HG03108 (cell line): ENCODE data around the gene PPFIA3.
"Not testable (repeated sequence)": the region's sequence is repeated elsewhere in the genome, so short reads cannot be mapped to it uniquely, and the experiment has no call there.

Experiments used
- ATAC-seq: cut with Tn5 transposase; IDR thresholded peaks from one replicate; pipeline ENCODE4 v1.9.1; 2021; ENCODE audit warnings: moderate library complexity; ENCODE audit not compliant: unreplicated experiment

PPFIA3 gene

DNA sequence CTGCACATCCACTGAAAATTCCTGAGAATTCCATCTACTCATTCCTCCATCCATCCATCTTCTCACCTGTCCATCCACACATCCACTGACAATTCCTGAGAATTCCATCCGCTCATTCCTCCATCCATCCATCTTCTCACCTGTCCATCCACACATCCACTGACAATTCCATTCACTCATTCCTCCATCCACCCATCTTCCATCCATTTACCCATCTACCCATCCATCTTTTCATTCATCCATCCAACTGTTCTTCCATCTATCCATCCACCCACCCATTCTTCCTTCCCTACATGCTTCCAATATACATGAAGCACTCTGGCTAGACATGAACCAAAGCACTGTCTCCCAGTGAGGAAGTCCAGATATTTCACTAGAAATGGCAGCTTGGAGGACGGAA, 53.9 kb downstream of the PPFIA3 start:
- no peak for ATAC-seq

DNA sequence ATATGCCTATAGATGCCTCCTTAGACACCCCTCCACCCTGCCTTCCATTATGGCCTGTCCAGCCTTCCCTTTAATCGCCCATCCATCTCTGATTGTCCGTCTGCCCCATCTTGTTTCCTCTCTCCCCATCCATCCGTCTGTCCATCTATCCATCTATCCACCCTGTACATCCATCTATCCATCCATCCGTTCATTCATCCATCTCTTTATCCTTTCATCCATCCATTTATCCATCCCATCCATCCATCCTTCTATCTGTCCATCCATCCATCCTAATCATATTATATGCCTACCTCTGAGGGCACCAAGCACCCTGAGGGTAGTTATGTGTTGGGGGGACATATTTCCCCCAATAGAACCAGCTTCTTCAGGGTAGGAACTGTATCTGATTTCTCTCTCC, 61.3 kb downstream of the PPFIA3 start:
- ATAC-seq: no peak

DNA sequence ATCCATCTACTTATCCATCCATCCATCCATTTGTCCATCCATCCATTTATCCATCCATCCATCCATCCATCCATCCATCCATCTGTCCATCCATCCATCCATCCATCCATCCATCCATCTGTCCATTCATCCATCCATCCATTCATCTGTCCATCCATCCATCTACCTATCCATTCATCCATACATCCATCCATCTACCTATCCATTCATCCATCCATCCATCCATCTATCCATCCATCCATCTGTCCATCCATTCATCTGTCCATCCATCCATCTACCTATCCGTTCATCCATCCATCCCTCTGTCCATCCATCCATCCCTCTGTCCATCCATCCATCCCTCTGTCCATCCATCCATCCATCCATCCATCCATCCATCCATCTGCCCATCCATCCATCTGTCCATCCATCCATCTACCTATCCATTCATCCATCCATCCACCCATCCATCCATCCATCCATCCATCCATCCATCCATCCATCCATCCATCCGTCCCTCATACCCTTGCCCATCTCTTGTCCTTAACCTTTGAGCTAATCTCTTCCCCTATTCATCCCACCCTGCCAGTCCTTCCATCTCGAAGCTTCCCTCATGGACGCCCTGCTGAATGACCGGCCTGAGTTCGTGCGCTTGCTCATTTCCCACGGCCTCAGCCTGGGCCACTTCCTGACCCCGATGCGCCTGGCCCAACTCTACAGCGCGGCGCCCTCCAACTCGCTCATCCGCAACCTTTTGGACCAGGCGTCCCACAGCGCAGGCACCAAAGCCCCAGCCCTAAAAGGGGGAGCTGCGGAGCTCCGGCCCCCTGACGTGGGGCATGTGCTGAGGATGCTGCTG, 62.9 kb downstream of the PPFIA3 start:
- not testable (repeated sequence) for ATAC-seq

DNA sequence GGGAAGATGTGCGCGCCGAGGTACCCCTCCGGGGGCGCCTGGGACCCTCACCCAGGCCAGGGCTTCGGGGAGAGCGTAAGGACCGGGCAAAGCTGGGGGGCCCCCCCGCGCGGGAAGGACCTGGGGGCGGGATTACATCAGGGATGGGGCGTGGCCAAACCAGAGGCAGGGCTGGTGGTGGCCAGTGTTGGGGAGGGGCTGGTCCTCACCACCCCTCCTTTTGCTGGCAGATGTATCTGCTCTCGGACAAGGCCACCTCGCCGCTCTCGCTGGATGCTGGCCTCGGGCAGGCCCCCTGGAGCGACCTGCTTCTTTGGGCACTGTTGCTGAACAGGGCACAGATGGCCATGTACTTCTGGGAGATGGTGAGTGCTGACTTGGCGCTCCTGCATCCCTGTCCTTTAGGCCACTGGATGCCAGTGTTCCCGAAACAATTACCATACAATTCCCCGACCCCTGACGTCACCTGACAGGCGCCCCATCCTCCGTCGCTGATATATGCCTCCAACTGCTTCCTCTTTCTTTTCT, 63.6 kb downstream of the PPFIA3 start:
- no peak for ATAC-seq

DNA sequence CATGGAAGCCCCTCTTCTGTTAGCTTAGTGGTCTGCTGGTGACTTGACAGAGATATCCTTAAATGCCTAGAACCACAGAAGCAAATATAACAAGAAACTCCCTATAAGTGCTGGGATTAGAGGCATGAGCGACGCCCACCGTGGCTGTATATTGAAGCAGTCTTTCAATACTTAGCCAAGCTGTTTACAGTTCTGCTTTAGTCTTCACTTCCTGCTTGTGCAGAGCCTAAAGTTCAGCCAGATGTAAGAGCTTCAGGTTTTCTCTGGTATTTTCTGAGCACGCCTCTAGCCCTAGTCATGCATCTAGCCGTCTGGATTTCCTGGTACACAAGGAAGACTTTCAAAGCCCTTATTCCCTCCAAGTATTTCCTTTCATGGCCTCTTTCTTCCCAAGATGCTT, 66.8 kb downstream of the PPFIA3 start:
- ATAC-seq: no peak

DNA sequence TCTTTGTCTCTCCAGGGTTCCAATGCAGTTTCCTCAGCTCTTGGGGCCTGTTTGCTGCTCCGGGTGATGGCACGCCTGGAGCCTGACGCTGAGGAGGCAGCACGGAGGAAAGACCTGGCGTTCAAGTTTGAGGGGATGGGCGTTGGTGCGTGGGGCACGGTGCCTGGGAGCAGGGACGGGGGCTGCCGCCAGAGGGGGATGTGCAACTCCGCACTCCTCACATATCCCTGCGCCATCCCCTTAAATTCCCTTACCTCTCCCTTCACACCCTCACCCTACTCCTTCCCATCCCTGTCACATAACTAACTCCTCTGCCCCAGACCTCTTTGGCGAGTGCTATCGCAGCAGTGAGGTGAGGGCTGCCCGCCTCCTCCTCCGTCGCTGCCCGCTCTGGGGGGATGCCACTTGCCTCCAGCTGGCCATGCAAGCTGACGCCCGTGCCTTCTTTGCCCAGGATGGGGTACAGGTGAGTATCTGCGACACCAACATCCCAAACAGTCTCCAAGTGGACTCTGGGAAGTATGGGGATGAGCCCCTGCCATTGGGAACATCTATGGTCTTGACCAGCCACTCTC, 69.4 kb downstream of the PPFIA3 start:
- no peak for ATAC-seq

DNA sequence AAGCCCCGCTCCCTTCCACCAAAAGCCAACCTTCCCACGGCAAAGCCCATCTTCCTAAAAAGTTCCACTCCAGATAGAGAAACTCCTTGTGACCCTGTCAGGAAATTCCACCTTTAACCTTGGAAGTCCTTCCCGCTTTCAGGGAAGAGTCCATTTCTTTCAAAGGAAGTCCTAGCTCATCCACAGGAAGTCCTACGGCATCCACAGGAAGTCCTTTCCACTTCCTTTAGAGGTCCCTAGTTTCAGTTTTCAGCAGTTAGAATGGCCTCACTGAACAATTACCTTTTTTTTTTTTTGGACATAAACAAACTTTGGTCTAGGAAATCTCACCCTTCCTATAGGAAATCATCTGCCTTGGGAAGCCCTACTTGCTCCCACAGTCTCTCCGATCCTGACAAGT, 69.9 kb downstream of the PPFIA3 start:
- ATAC-seq: no peak

DNA sequence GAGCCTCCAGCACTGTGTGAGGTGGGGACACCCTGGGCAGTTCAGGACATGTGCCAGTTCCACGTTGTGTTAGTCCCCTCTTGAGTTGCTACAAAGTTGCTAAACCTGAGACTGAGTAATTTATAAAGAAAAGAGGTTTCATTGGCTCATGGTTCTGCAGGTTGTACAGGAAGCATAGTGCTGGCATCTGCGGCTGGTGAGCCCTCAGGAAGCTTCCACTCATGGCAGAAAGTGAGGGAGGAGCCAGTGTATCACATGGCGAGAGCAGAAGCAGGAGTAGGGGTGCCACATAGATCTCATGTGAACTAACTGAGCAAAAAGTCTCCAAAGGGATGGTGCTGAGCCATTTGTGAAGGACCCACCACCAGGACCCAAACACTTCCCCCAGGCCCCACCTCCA, 71.4 kb downstream of the PPFIA3 start:
- ATAC-seq: no peak

DNA sequence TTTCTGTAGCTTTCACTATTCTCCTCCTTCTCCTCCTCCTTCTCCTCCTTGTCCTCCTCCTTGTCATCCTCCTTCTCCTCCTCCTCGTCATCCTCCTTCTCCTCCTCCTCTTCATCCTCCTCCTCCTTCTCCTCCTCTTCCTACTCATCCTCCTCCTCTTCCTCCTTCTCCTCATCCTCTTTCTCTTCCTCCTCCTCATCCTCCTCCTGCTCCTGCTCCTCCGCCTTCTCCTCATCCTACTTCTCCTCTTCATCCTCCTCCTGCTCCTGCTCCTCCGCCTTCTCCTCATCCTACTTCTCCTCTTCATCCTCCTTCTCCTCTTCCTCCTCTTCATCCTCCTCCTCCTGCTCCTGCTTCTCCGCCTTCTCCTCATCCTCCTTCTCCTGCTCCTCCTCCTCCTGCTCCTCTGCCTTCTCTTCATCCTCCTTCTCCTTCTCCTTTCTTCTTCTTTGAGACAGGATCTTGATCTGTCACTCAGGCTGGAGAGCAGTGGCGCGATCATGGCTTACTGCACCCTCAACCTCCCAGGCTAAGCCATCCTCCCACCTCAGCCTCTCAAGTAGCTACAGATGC, 74.6 kb downstream of the PPFIA3 start:
- ATAC-seq: no peak

DNA sequence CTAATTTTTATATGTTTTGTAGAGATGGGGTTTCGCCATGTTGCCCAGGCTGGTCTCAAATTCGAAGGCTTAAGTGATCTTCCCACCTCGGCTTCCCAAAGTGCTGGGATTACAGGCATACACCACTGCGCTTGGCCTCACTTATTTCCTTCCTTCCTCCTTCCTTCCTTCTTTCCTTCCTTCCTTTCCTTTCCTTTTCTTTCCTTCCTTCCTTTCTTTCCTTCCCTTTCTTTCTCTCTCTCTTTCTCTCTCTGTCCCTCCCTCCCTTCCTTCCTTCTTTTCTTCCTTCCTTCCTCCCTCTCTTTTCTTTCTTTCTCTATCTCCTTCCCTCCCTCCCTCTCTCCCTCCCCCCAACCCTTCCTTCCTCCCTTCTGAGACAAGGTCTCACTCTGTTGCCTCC, 75.1 kb downstream of the PPFIA3 start:
- no peak for ATAC-seq

DNA sequence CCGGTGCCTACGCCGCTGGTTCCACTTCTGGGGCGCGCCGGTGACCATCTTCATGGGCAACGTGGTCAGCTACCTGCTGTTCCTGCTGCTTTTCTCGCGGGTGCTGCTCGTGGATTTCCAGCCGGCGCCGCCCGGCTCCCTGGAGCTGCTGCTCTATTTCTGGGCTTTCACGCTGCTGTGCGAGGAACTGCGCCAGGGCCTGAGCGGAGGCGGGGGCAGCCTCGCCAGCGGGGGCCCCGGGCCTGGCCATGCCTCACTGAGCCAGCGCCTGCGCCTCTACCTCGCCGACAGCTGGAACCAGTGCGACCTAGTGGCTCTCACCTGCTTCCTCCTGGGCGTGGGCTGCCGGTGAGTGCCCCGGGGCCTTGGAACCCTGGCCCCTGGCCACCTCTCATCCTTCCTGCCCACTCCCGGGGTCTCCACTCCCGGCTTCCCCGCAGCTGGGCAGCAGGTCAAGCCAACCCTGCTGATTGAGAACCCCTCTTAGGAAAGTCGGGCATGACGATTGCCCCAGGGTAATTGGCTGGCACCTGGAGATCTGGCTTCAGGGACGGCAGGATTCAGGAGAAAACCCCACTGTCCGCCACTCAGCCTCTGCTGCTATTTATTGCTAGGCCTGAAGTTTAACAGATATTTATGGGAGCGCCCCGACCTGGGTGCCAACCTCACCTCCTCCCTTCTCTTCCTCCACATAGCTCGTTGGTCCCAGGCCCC, 77.3 kb downstream of the PPFIA3 start:
- ATAC-seq: no peak

DNA sequence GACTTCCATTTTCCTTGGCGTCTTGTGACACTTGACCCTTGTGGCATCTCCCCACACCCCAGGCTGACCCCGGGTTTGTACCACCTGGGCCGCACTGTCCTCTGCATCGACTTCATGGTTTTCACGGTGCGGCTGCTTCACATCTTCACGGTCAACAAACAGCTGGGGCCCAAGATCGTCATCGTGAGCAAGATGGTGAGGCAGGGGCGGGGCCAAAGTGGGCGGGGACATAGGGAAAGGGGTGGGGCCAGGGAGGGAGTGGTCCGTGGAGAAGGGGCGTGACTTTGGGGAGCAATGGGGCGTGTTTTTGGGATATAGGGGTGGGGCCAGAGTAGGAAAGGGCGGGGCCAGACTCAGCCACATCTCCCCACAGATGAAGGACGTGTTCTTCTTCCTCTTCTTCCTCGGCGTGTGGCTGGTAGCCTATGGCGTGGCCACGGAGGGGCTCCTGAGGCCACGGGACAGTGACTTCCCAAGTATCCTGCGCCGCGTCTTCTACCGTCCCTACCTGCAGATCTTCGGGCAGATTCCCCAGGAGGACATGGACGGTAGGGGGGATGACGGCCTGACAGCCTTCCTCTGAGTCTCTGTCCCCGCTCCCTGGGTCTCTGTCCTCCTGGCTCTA, 81.0 kb downstream of the PPFIA3 start:
- no peak for ATAC-seq
